ENCODE data around the gene STRIP2. TPM values are rescaled to one million over a fixed set of nuclear protein-coding genes. Genes with fewer than 3 reads are reported as not detected.

The STRIP2 gene
- total RNA-seq, 1 experiment from 2014 or later: 9.9 TPM

DNA sequence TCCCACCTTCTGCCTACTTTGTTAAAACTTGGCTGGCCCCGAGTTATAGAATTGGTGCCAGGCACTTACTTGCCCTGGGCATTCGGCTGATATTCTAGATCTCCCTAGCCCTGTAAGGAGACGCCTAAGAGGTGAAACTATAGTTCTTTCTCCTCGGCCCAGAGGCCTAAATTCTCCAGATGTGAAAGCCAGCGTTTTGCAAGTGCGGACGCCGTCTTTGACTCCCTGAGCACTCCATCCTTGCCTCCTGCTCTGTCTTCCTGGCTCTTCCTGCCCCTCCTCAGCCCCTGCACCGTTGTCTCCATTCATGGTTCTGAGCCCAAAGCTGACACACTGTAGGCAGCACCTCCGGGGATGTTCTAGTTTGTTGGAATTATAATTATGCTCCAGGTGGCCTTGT lies 79.3 kb downstream of the STRIP2 start:
- Mint-ChIP-seq H3K4me1 (peaks cover 28 to 30% of the 10 kb centered on the region in 2 experiments), H3K27ac (no peak overlapping the region; a peak in 1 of 7 replicates), H3K27me3 (ENCODE audit: low read depth) (peaks cover 4% of the 10 kb centered on the region), H3K9me3 (no peaks in the 10 kb centered on the region; a peak in 1 of 5 replicates), H3K4me3 (no peak overlapping the region), H3K36me3 (ENCODE audit: insufficient read depth in 1 of 3, low read depth in 3 of 3) (no peaks in the 10 kb centered on the region; a peak in 1 of 7 replicates)
- no peak for DNase-seq
- Histone ChIP-seq H2BK5ac (ENCODE audit: insufficient read length, low read length) (no peak overlapping the region), H3K23ac (ENCODE audit: insufficient read length, low read depth, low read length) (no peak overlapping the region), H2AFZ (ENCODE audit: low read length) (no peak overlapping the region), H3K4ac (ENCODE audit: low read depth, low read length) (no peak overlapping the region), H2BK120ac (ENCODE audit: low read depth, low read length, poor library complexity, severe bottlenecking) (no peak overlapping the region), H3K27ac (ENCODE audit: insufficient read length, low read depth, low read length) (no peak overlapping the region), H3K18ac (ENCODE audit: insufficient read length, low read depth, low read length) (no peak overlapping the region), H2AK5ac (ENCODE audit: insufficient read length, low read length) (no peak overlapping the region), H4K91ac (ENCODE audit: insufficient read length, low read depth, low read length) (no peak overlapping the region), H3K56ac (ENCODE audit: insufficient read length, low read depth, low read length) (no peak overlapping the region), H3K14ac (ENCODE audit: insufficient read depth, low read length) (no peak overlapping the region), H3K9ac (ENCODE audit: extremely low read depth, insufficient read length, low read length) (no peak overlapping the region), H2BK20ac (ENCODE audit: low read depth, low read length, poor library complexity, severe bottlenecking) (no peak overlapping the region), H2BK15ac (ENCODE audit: low read depth, low read length) (no peak overlapping the region), H3K79me2 (ENCODE audit: insufficient read depth, low read length) (no peaks in the 10 kb centered on the region), H3K27me3 (ENCODE audit: insufficient read depth, low read length) (no peaks in the 10 kb centered on the region), H3K9me3 (ENCODE audit: control insufficient read depth, low read depth, low read length) (no peaks in the 10 kb centered on the region), H3K79me1 (ENCODE audit: insufficient read depth, low read depth, low read length, poor library complexity, severe bottlenecking) (no peaks in the 10 kb centered on the region), H4K5ac (ENCODE audit: insufficient read length, low read depth, low read length) (no peak overlapping the region), H2BK12ac (ENCODE audit: insufficient read length, low read depth, low read length) (no peak overlapping the region), H3K4me1 (ENCODE audit: insufficient read depth, low read length) (no peaks in the 10 kb centered on the region; the same call in 1 of the 2 replicates), H3T11ph (ENCODE audit: low read length) (no peak overlapping the region), H4K20me1 (ENCODE audit: control insufficient read depth, insufficient read depth, insufficient read length) (no peaks in the 10 kb centered on the region), H3K4me2 (ENCODE audit: insufficient read depth, insufficient read length, low read length) (no peak overlapping the region), H4K8ac (replicated peaks; ENCODE audit: insufficient read length, low read depth, low read length) (no peak overlapping the region), H3K23me2 (ENCODE audit: insufficient read length, low read depth, low read length, poor library complexity, severe bottlenecking) (no peaks in the 10 kb centered on the region)
- WGBS (ENCODE audit: extremely low coverage, insufficient read length, low lambda C conversion rate): no CpG with 5 or more reads among the region's 10 CpGs
- TF ChIP-seq CTCF (conservative IDR thresholded peaks at IDR 0.05): no peak
